ENCODE data around the gene LDLRAP1. TPM values are rescaled to one million over a fixed set of nuclear protein-coding genes. Genes with fewer than 3 reads are reported as not detected.

The LDLRAP1 gene
- total and polyA plus RNA-seq, 3 donors from 2014 or later = 11.7 to 19.8 (median 16.6) TPM

DNA sequence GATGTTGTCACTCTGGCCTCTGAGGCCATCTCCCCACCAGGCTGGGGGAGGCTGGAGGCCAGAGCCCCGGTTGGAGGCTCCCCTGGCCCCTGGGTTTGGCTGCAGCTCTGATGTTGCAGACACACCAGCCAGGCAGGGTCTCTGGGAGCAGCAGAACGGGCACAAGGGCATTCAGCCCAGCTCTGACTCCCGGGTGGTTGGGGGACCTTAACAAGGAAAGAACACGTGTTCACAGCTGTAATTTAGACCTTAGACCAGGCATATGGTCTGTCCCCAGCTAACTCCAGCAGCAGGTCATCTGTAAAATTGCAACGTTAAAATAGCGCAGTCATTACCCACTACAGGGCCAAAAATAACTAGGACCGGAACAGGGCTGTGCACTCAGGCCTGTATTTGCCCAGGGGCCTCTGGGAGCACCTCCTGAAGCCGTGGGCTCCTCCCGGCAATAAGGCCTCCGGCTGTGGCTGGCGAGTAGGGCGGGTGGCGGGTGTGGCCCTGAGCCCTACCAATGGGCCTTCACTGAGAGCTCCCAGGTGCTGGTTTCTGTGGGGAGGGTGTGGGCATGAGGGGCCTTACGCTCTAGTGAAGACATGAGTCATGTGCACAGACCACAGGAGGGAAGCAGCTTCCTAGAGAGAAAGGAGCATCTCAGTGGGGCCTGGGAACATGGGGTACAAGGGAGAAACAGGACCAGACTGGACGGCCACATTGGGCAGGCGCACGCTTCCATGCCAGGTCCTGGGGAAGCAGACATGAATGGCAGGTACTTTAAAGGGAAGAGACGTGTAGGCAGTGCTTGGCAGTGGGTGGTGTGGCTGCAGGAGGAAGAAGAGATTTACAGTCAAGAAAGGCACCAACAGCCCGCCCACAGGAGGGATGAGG, 6.1 kb downstream of the LDLRAP1 start:
- Histone ChIP-seq H3K36me3 (ENCODE audit: low read depth, missing control alignments) (no peaks in the 10 kb centered on the region), H3K9me3 (no peaks in the 10 kb centered on the region), H3K27ac (no peak overlapping the region), H3K4me1 (peaks cover 33% of the 10 kb centered on the region), H3K27me3 (no peaks in the 10 kb centered on the region), H3K4me3 (no peak overlapping the region)
- no peak for DNase-seq
- intact Hi-C loops (cut with DNase I; ENCODE audit: low total_unique reads) = no loop called here
- TF ChIP-seq POLR2A (IDR thresholded peaks at IDR 0.05) = no peak
- WGBS, 2 donors = 57 to 63% methylated on average over 5 to 19 of the region's 19 CpGs

DNA sequence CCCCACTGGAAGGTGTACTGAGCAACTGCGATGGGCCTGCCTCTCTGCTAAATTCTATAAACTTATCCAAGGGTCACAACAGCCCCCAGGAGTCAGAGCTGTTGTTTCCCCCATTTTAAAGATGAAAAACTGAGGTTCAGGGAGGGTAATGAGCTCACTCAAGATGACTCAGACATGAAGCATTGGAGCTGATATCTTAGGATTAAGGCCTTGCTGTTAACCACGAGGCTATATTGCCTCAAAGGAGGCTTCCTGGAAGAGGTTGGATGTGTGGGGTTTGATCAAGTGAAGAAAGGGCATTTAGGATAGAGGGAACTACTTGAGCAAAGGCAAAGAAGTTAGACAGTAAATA, 6.7 kb downstream of the LDLRAP1 start:
- 67 to 75% methylated on average over 2 of the region's 2 CpGs for WGBS, 2 donors
- H3K4me3 ChIP-seq = no peak overlapping the region
- H3K4me1 ChIP-seq = peaks cover 27% of the 10 kb centered on the region
- H3K27ac ChIP-seq = no peak overlapping the region
- intact Hi-C loops (cut with DNase I; ENCODE audit: low total_unique reads) = no loop called here
- no peaks in the 10 kb centered on the region for H3K9me3 ChIP-seq
- no peaks in the 10 kb centered on the region for H3K36me3 ChIP-seq (ENCODE audit: low read depth, missing control alignments)
- TF ChIP-seq POLR2A (IDR thresholded peaks at IDR 0.05) = no peak
- TF ChIP-seq CTCF (IDR thresholded peaks at IDR 0.05) = no peak
- no peak for DNase-seq
- H3K27me3 ChIP-seq = no peaks in the 10 kb centered on the region

DNA sequence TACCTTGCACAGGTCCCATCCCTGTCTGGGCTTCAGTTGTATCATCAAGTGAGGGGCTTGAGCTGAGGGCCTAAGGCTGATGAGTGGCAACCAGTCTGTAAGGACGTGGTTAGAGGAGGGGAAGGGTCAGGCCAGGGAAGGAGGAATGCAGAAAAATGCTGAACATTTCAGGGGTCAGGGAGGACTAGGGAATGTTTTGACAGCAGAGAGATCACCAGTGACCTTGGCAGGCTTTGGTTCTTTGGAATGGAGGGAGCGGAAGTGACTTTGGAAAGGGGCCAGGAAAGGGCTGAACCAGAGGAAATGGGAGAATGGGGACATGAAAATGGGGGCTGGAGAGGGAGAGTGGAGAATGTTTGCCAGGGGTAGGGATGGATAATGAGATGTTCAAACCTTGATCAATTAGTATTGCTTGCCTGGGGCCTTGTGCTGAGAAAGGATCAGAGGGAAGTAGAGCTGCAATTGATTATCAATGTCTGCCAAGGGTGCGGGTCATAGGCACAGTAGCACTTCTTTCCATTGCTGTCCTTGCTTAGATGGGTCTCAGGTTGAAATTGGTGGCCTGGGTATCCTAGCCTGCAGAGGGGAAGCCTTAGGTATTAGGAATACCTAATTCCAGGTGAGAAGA, 7.4 kb downstream of the LDLRAP1 start:
- Histone ChIP-seq H3K4me3 (no peak overlapping the region), H3K9me3 (no peaks in the 10 kb centered on the region), H3K4me1 (peaks cover 27% of the 10 kb centered on the region), H3K27me3 (no peaks in the 10 kb centered on the region), H3K27ac (no peak overlapping the region), H3K36me3 (ENCODE audit: low read depth, missing control alignments) (no peaks in the 10 kb centered on the region)
- no peak for DNase-seq
- TF ChIP-seq POLR2A (IDR thresholded peaks at IDR 0.05) = no peak
- no peak for TF ChIP-seq CTCF (IDR thresholded peaks at IDR 0.05)
- intact Hi-C loops (cut with DNase I; ENCODE audit: low total_unique reads) = no loop called here
- 52 to 60% methylated on average over 3 of the region's 3 CpGs for WGBS, 2 donors

DNA sequence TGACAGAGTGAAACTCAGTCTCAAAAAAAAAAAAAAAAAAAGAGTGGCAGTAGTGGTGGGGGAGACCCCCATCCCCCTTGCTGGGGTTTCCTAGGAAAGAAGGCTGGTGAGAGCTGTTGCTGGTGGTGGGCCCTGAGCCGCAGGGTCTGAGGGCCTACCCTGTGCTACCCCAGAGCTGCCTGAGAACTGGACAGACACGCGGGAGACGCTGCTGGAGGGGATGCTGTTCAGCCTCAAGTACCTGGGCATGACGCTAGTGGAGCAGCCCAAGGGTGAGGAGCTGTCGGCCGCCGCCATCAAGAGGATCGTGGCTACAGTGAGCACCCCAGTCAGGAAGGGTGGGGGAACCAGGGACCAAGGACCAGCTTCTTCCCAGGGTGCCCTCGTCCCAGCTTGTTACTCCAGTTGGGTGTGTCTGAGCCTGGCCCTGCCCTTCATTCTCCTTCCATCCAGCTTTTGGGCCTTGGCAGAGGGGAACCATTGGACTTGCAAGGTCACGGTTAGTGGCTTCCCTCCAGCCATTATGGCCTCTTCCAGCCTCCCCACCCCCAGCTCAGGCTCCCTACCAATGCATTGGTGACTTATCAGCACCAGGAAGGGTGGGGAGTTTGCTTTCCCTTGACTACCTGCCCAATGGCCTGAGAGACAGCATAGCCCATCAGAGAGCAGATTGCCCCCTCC, 10.5 kb downstream of the LDLRAP1 start:
- Histone ChIP-seq H3K4me3 (no peak overlapping the region), H3K36me3 (ENCODE audit: low read depth, missing control alignments) (no peaks in the 10 kb centered on the region), H3K4me1 (peaks cover 20% of the 10 kb centered on the region), H3K9me3 (no peaks in the 10 kb centered on the region), H3K27me3 (no peaks in the 10 kb centered on the region), H3K27ac (no peak overlapping the region)
- TF ChIP-seq CTCF (IDR thresholded peaks at IDR 0.05) (no peak), POLR2A (IDR thresholded peaks at IDR 0.05) (no peak)
- 92 to 97% methylated on average over 11 of the region's 11 CpGs for WGBS, 2 donors
- intact Hi-C loops (cut with DNase I; ENCODE audit: low total_unique reads) = no loop called here
- DNase-seq = no peak

GRCh38 chr1:25554430-25554780, 11.0 kb downstream of the LDLRAP1 start:
- H3K27ac ChIP-seq = no peak overlapping the region
- H3K4me1 ChIP-seq = peaks cover 16% of the 10 kb centered on the region
- 81 to 87% methylated on average over 2 to 3 of the region's 3 CpGs for WGBS, 2 donors
- no peak overlapping the region for H3K4me3 ChIP-seq
- H3K9me3 ChIP-seq = no peaks in the 10 kb centered on the region
- no peak for DNase-seq
- no peaks in the 10 kb centered on the region for H3K36me3 ChIP-seq (ENCODE audit: low read depth, missing control alignments)
- H3K27me3 ChIP-seq = no peaks in the 10 kb centered on the region
- TF ChIP-seq CTCF (IDR thresholded peaks at IDR 0.05) (no peak), POLR2A (IDR thresholded peaks at IDR 0.05) (no peak)
- intact Hi-C loops (cut with DNase I; ENCODE audit: low total_unique reads) = no loop called here
